Measurements from ENCODE around the gene KCTD20.

The KCTD20 gene

GRCh38 chr6:36499918-36500317, 57.1 kb downstream of the KCTD20 start:
- no peak for DNase-seq

DNA sequence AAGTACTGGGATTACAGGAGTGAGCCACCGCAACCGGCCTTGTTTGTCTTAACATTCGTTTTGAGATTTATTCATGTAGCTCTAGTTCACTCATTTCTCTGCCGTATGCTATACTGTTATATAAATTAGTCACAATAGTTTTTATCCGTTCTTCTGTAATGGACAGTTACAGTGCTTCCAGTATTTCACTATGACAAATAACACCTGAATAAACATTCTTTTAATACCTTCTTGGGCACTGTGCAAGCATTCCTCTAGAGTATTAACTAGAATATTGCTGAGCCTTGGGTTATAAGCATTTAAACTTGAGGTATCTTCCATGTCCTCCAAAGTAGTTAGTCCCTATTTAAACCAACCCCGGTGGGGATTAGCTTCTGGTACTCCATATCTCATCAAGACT, 58.9 kb downstream of the KCTD20 start:
- no peak for DNase-seq

- DNase-seq = no peak
These were observed 61.4 kb downstream of the KCTD20 start for GRCh38 chr6:36504181-36504580.

DNA sequence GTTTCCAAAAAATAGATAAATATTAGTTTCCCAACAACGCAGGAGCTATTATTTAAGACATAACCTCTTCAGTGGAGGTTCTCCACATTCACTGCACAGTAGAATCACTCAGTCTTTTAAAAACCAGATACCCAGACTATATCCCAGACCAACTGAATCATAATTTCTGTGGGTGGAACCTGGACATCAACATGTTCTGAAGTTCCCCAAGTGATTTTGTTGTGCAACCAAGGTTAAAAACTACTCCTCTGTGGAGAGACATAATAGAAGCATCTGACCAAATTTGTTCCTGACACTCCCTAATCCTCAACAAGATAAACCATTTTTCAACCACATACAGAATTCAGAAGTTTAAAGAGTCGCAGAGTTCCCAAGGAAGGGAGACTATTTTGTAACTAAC, 62.2 kb downstream of the KCTD20 start:
- no peak for DNase-seq

- no peak for DNase-seq
These were observed 63.1 kb downstream of the KCTD20 start for GRCh38 chr6:36505744-36506534.

DNA sequence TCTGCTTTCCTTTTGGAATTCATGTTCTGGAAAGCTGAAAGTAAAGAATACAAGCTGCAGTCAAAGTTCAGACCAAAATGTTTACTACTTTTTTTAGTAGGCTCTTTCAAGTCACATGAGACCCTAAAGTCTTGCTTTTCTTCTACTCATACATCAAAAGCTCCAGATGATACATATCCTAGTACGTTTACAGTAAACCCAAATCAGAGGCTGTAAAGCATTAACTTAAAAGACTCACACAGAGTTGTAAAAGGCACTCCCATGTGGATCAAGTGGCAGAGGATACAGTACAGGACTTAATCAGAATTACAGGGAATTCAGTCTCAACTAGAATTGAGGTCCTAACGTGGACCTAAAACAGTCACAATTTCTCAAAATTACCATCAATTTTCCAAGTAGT, 63.8 kb downstream of the KCTD20 start:
- no peak for DNase-seq

- DNase-seq = no peak
These were observed 65.7 kb downstream of the KCTD20 start for GRCh38 chr6:36508532-36508931.

DNA sequence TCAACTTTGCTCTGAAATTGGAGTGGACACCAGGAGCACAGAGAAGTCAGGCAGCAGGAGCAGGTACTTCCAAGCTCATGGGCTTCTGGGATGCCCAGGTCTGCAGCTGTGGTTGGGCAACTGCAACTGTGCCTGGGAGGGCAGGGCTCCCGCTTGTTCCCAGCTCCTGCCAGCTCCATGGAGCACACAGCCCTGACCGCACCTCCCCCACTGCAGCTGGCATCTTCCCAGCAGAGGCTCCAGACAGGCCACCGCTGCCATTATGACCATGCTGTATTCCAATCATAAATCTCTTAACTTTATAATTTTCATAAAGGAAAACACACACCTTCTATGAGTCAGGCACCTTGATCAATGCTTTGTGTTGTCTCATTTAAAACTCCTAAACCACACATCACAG, 67.6 kb downstream of the KCTD20 start:
- no peak for DNase-seq

GRCh38 chr6:36514554-36515456, 72.0 kb downstream of the KCTD20 start:
- DNase-seq = no peak

- no peak for DNase-seq
These were observed 73.0 kb downstream of the KCTD20 start for GRCh38 chr6:36515844-36516243.

DNA sequence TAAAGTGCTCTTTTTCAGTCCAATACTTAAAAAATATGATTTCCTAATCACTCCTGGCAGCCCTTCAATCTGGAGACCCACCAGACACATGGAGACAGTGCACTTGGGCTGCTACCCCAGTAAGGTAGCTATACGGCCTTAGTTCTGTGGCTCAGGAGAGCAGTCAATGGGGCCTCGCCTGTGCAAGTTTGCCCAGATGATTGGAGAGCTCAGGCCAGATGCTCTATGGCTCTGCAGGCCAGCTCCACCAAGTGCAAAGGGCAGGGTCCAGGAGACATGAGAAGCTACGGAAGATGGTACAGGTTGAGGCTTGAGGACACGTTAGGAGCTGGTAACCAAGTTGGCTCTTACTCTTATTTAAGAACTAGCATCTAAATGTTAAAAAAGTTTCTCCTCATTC, 73.8 kb downstream of the KCTD20 start:
- no peak for DNase-seq

DNA sequence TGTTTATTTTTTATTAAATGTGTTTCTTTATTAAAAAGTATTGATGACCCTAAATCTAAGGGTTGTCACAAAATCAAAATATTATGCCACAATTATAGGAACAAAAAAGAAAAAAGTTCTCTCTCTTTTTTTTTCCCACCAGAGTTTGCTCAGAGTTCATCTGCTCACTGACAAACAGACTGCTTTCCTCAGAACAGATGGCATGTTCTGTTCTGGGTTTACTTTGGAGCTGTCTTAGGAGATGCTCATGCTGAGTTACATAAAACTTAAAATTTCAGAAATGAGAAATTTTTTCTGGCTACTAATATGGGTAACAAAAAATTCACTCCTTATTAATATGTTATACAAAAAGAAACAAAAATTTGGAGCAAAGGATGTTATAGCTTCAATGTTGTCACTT, 74.2 kb downstream of the KCTD20 start:
- no peak for DNase-seq

DNA sequence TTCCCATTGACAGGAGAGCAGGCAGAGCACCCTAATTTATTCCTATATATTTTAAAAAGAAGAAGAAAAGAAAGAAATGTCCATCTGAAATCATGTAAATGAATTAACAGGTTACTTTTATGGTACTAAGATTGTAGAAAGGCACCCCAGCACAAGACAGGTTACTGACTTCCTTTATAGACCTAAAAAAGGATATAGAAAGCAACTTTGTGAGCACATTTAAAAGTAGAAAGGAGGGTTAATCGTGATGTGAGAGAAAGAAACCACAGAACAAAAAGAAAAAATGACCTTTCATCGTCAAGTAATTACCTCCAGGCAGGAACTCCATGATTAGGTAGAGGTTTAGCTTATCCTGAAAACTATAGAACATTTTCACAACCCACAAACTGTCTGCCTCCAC, 74.6 kb downstream of the KCTD20 start:
- no peak for DNase-seq

DNA sequence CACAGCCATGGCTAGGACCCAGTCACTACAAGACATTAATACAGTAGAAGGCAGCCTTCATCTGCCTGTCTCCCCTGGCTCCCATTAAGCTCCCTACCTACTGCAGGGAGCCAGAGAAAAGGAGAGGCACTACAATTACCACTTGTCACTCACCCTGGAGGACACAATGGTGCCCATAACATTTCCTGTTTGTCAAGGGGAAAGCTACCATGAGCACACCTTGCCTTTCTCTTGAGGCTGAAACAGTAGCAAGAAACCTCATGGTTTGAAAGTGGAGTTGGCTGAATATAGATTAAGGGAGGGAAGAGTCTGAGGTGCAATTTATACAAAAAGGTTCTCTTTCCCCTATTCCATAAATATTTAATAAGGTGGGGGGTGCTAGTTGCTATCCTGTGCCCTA, 76.6 kb downstream of the KCTD20 start:
- no peak for DNase-seq

DNA sequence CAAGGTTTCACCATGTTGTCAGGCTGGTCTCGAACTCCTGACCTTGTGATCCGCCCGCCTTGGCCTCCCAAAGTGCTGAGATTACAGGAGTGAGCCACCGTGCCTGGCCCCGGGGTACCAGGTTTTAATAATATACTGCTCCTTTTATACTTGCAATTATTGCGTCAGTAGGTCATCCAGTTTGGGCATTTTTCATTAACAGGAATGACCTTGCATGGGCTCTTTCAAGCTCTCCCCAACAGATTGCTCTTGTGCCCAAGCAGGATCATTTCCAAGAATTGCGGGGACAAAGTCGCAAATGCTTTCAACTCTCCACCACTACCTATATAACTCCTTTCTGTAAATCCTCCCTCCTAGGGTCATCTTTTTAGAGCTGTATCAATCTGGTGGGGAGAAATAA, 80.7 kb downstream of the KCTD20 start:
- no peak for DNase-seq

DNA sequence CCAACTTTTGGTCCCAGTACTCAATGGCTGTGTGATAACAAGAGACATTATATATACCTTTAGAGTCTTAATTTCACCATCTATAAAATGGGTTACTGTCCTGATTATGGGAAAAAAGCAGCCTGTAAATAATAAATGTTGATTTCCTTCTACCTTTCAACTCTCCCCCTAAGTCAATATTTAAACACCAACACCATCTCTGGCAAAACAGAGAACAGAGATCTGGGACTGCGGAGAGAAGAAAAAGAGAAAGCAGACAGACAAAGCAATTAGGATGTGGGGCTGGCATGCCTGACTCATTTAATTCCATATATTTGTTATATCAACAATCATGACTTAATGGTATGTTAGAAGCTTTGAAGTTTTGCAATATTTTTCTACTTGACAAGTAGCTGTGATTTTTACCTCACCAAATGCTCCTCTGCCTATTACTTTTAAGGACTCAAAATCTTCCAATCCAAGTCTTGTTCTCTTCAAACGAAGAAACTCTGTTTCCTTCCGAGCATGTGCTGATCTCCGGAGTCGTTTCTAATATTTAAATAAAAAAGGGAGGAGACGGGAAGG, 81.2 kb downstream of the KCTD20 start:
- no peak for DNase-seq

GRCh38 chr6:36524871-36525270, 82.1 kb downstream of the KCTD20 start:
- no peak for DNase-seq

DNA sequence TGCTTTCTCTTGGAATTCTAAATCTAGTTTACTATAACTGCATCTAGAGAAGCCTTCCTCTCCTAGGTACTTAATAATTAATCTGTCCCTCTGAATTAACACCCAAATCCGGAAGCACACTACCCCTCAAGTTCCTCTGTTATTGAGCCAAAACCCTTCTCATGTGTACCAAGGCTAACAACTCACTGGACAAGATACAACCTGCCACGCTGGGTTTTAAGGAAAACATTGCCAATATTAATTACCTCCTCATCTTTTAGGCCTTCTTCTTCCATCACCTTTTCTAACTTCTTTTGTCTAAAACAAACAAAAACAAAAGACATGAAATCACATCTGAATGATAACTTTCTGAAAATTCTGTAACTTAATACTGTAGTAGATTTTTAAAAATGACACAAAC, 82.5 kb downstream of the KCTD20 start:
- no peak for DNase-seq

GRCh38 chr6:36526066-36526465, 83.3 kb downstream of the KCTD20 start:
- DNase-seq = no peak

DNA sequence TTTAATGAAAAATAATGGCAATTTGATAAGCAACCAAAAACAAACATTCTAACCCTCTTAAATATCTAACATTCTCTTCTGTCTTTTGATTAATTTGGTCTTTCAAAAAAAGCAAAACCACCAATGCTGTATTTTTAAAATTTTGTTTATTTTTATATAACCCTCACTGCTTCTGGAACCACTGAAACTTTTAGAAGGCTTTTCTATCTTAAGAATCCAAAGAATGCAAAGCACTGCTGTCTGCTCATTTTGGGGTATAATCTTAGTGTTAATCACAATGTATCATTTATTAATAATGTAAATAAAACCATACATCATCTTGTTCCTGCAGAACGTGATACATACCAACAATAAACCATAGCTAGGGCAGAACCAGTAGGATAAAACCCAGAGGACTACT, 90.5 kb downstream of the KCTD20 start:
- DNase-seq = no peak

DNA sequence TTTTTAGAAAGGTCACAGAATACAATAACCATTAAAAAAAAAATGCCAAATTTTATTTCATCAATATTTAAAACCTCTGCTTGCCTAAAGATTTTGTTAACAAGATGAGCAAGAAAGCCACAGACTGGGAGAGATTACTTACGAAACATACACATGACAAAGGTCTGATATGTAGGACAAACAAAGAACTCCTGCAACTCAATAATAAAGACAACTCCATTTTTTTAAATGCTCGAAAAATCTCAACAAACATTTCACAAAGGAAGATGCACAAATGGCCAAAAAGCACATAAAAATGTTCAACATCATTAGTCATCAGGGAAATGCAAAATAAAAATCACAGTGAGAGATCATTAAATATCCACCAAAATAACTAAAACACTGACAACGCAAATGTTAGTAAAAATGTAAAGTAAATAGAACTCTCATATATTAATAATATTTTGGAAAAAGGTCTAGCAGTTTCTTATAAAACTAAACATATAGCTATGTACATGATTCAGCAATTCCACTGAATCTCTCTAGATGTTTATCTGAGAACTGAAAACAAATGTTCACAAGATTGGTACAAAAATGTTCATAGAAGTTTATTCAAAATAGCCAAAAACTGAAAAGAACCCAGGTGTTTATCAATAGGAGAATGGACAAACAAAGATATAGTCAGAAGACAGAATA, 94.2 kb downstream of the KCTD20 start:
- no peak for DNase-seq

DNA sequence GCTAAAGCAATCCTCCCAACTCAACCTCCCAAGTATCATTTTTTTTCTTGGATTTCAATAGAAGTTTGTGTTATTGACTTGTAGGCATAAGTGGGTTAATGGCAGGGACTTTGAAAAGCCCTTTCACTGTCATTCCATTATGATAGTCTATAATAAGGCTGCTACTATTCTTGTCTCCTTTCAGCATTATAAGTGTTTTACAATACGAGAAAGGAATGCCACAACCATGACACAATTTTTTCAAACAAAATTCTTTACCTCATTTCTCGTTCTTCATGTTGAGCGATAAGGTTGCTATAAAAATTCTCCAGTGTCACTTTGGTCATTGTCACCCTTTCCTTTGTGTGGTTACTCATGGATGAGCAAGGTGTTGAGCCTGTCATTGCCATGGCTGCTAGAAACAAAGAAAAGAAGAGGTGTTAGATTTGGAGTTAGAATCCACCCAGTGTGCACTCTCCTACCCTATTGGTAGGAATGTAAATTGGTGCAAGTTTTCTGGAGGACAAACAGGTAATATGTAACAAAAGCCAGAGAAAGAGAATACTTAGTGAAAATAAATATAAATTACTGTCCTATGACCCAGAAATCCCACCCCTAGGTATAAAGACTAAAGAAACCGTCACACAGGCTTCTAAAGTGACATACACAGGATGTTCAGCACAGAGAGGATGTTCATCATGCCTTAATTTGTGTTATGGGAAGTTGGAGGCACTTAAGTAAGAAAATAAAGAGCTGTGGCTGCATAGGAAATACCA, 97.2 kb downstream of the KCTD20 start:
- DNase-seq = no peak

Measured in NCI-H1436 (cell line).